GM23338 (cell line): Measurements from ENCODE around the gene SLC8A1. TPM values are rescaled to one million over a fixed set of nuclear protein-coding genes. Genes with fewer than 3 reads are reported as not detected.

ENCODE experiments used
- ATAC-seq: fragments of 200-7000 bp; cut with Tn5 transposase; 3 replicates; pipeline ENCODE4 v1.9.1; 2020
- DNase-seq: peaks from one replicate; pipeline ENCODE4 v3.0.0-alpha.2; 2015; ENCODE audit warnings: low spot score
- H2AFZ ChIP-seq: fragments of 200-600 bp; sonication (generic); 2 replicates; pipeline ENCODE4 v1.8.0; 2016; ENCODE audit warnings: antibody characterized with exemption, mild to moderate bottlenecking, moderate library complexity
- H3F3A ChIP-seq: fragments of 200-600 bp; sonication (generic); replicated peaks from 2 replicates; pipeline ENCODE4 v1.8.0; 2017; ENCODE audit warnings: antibody characterized with exemption, mixed run types, low read depth
- H3K27ac ChIP-seq: fragments of 200-600 bp; sonication (generic); 2 replicates; pipeline ENCODE4 v1.6.1; 2016; ENCODE audit warnings: low read depth
- H3K27me3 ChIP-seq: fragments of 200-600 bp; sonication (generic); 2 replicates; pipeline ENCODE4 v1.8.0; 2016; ENCODE audit warnings: mild to moderate bottlenecking, mixed run types, moderate library complexity; ENCODE audit not compliant: insufficient read depth
- H3K36me3 ChIP-seq: fragments of 200-600 bp; sonication (generic); 2 replicates; pipeline ENCODE4 v1.8.0; 2016; ENCODE audit warnings: mild to moderate bottlenecking; ENCODE audit not compliant: insufficient read depth
- H3K4me1 ChIP-seq: fragments of 200-600 bp; sonication (generic); 2 replicates; pipeline ENCODE4 v1.8.0; 2016; ENCODE audit warnings: mild to moderate bottlenecking, moderate library complexity; ENCODE audit not compliant: insufficient read depth
- H3K4me2 ChIP-seq: fragments of 200-600 bp; sonication (generic); 2 replicates; pipeline ENCODE4 v1.7.1; 2017; ENCODE audit warnings: mixed run types
- H3K4me3 ChIP-seq: fragments of 200-600 bp; sonication (generic); 2 replicates; pipeline ENCODE4 v1.6.1; 2016; ENCODE audit warnings: mixed run types
- H3K79me2 ChIP-seq: fragments of 200-600 bp; sonication (generic); replicated peaks from 2 replicates; pipeline ENCODE4 v1.8.0; 2017; ENCODE audit warnings: mild to moderate bottlenecking; ENCODE audit not compliant: insufficient read depth
- H3K9me2 ChIP-seq: fragments of 200-600 bp; sonication (generic); 2 replicates; pipeline ENCODE4 v1.8.0; 2017; ENCODE audit not compliant: insufficient read depth
- H4K20me1 ChIP-seq: fragments of 200-600 bp; sonication (generic); replicated peaks from 2 replicates; pipeline ENCODE4 v1.8.0; 2017; ENCODE audit warnings: mild to moderate bottlenecking; ENCODE audit not compliant: insufficient read depth
- H3K27ac Mint-ChIP-seq: 2 replicates; pipeline ENCODE4 v1.8.0; 2020; ENCODE audit warnings: inconsistent platforms, mild to moderate bottlenecking, moderate library complexity, mixed read lengths
- H3K27me3 Mint-ChIP-seq: 3 replicates; pipeline ENCODE4 v1.8.0; 2022; ENCODE audit warnings: low read depth, mild to moderate bottlenecking, moderate library complexity, mixed read lengths, inconsistent platforms; ENCODE audit not compliant: insufficient read depth, poor library complexity
- H3K36me3 Mint-ChIP-seq: 3 replicates; pipeline ENCODE4 v1.8.0; 2021; ENCODE audit warnings: low read depth, mild to moderate bottlenecking, inconsistent platforms, moderate library complexity, mixed read lengths
- H3K4me1 Mint-ChIP-seq: 3 replicates; pipeline ENCODE4 v1.8.0; 2020; ENCODE audit warnings: mild to moderate bottlenecking, inconsistent platforms, mixed read lengths
- H3K4me3 Mint-ChIP-seq: 3 replicates; pipeline ENCODE4 v1.8.0; 2021; ENCODE audit warnings: moderate library complexity, mild to moderate bottlenecking, inconsistent platforms, mixed read lengths
- H3K9me3 Mint-ChIP-seq: 3 replicates; pipeline ENCODE4 v1.8.0; 2020; ENCODE audit warnings: moderate library complexity, mild to moderate bottlenecking, inconsistent platforms, mixed read lengths
- EZH2 ChIP-seq: fragments of 200-600 bp; sonication (generic); IDR thresholded peaks from one replicate; pipeline ENCODE4 v1.8.0; 2017; ENCODE audit warnings: antibody characterized with exemption, mild to moderate bottlenecking, low read depth; ENCODE audit not compliant: unreplicated experiment
- EZH2phosphoT487 ChIP-seq: fragments of 200-600 bp; sonication (generic); IDR thresholded peaks from one replicate; pipeline ENCODE4 v1.8.1; 2018; ENCODE audit warnings: antibody characterized with exemption; ENCODE audit not compliant: unreplicated experiment
- JUNB ChIP-seq: IDR thresholded peaks from one replicate; pipeline ENCODE4 v1.6.1; 2016; ENCODE audit warnings: antibody characterized with exemption; ENCODE audit not compliant: unreplicated experiment
- NANOG ChIP-seq: IDR thresholded peaks from 2 replicates; pipeline ENCODE4 v1.6.1; 2016; ENCODE audit warnings: antibody characterized with exemption, borderline replicate concordance
- POLR2AphosphoS5 ChIP-seq: IDR thresholded peaks from 2 replicates; pipeline ENCODE4 v1.6.1; 2016; ENCODE audit warnings: antibody characterized with exemption, low read depth
- STAT1 ChIP-seq: IDR thresholded peaks from one replicate; pipeline ENCODE4 v1.6.1; 2016; ENCODE audit warnings: antibody characterized with exemption; ENCODE audit not compliant: unreplicated experiment
- ZNF114 ChIP-seq: fragments of 250-450 bp; sonication (Bioruptor Pico); IDR thresholded peaks from 2 replicates; pipeline ENCODE4 v1.5.0; 2020; ENCODE audit warnings: mild to moderate bottlenecking, moderate library complexity
- ZNF331 ChIP-seq: fragments of 250-450 bp; sonication (Bioruptor Pico); IDR thresholded peaks from 2 replicates; pipeline ENCODE4 v1.5.0; 2020; ENCODE audit warnings: low read depth, mild to moderate bottlenecking, moderate library complexity
- polyA plus RNA-seq: library from polyadenylated mRNA; unstranded; fragments of >200 nt; fragmentation: Nextera tagmentation; extraction: Ambion mirVana; gene quantifications from 2 replicates; pipeline ENCODE4 v1.2.1, GENCODE V29; 2016
- total RNA-seq: library from RNA; depleted of rRNA; stranded (reverse); fragments of >200 nt; shearing (Covaris generic); gene quantifications from 2 replicates; pipeline ENCODE4 v1.2.3, GENCODE V29; 2014
- TF ChIP-seq, protein P1 (sequence below), 2 experiments: fragments of 200-600 bp in 1 of 2; sonication (generic) in 1 of 2; conservative IDR thresholded peaks; 2 replicates each; pipeline versions ENCODE4 v1.5.1 to v1.6.1; 2016 to 2017; ENCODE audit warnings: antibody characterized with exemption in 2 of 2, low read depth in 2 of 2, mild to moderate bottlenecking in 2 of 2, moderate library complexity in 1 of 2
- TF ChIP-seq, protein P2 (sequence below): IDR thresholded peaks from one replicate; pipeline ENCODE4 v1.6.1; 2018; ENCODE audit warnings: antibody characterized with exemption; ENCODE audit not compliant: unreplicated experiment
- TF ChIP-seq, protein P3 (sequence below): IDR thresholded peaks from 2 replicates; pipeline ENCODE4 v1.6.1; 2016; ENCODE audit warnings: antibody characterized with exemption
- TF ChIP-seq, protein P4 (sequence below): fragments of 250-450 bp; sonication (Bioruptor Pico); IDR thresholded peaks from 2 replicates; pipeline ENCODE4 v1.5.0; 2020; ENCODE audit warnings: mild to moderate bottlenecking, moderate library complexity

The SLC8A1 gene
- total and polyA plus RNA-seq, 2 experiments from 2014 or later = 2.5 to 3.3 TPM

DNA sequence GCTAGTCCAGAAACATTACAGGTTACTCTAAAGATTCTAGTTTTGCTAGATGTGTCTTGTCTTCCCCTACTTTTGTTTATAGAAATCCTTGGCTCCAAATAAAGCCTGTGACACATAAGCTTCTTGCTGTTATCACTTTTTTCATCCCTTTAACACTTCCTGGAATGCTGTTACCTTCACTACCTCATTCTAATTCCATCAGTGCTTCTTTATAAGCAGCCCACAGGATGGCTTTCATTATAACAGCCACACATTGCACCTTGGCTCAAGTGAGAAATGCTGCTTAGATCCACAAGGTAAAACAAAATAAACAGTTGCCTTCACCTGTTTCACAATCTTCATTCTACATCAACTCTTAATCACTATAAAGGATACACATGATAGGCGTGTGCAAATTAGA lies 221.7 kb downstream of the SLC8A1 start:
- Histone ChIP-seq H3K79me2 (no peaks in the 10 kb centered on the region), H3K4me3 (no peak overlapping the region), H3F3A (no peaks in the 10 kb centered on the region), H2AFZ (no peak overlapping the region), H3K9me2 (no peaks in the 10 kb centered on the region), H3K27ac (no peak overlapping the region), H3K27me3 (no peaks in the 10 kb centered on the region), H3K4me2 (no peak overlapping the region), H3K36me3 (no peaks in the 10 kb centered on the region), H3K4me1 (peaks cover 12% of the 10 kb centered on the region; the same call in 1 of the 2 replicates), H4K20me1 (no peaks in the 10 kb centered on the region)
- Mint-ChIP-seq H3K27me3 (peaks cover 2% of the 10 kb centered on the region), H3K27ac (no peak overlapping the region), H3K36me3 (no peaks in the 10 kb centered on the region), H3K4me1 (peaks cover 13% of the 10 kb centered on the region; the same call in 2 of the 3 replicates), H3K4me3 (no peak overlapping the region), H3K9me3 (no peaks in the 10 kb centered on the region; the same call in 2 of the 3 replicates)
- no peak for DNase-seq
- ATAC-seq = no peak
- TF ChIP-seq EZH2phosphoT487 (no peak), POLR2AphosphoS5 (no peak), JUNB (no peak), EZH2 (no peak), STAT1 (no peak), ZNF331 (no peak), ZNF114 (CRISPR knock-in tag) (no peak), NANOG (no peak)
- TF ChIP-seq, protein P1, sequence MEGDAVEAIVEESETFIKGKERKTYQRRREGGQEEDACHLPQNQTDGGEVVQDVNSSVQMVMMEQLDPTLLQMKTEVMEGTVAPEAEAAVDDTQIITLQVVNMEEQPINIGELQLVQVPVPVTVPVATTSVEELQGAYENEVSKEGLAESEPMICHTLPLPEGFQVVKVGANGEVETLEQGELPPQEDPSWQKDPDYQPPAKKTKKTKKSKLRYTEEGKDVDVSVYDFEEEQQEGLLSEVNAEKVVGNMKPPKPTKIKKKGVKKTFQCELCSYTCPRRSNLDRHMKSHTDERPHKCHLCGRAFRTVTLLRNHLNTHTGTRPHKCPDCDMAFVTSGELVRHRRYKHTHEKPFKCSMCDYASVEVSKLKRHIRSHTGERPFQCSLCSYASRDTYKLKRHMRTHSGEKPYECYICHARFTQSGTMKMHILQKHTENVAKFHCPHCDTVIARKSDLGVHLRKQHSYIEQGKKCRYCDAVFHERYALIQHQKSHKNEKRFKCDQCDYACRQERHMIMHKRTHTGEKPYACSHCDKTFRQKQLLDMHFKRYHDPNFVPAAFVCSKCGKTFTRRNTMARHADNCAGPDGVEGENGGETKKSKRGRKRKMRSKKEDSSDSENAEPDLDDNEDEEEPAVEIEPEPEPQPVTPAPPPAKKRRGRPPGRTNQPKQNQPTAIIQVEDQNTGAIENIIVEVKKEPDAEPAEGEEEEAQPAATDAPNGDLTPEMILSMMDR (conservative IDR thresholded peaks at IDR 0.05; ENCODE audit: low read depth in 2 of 2) = no peak
- TF ChIP-seq, protein P2, sequence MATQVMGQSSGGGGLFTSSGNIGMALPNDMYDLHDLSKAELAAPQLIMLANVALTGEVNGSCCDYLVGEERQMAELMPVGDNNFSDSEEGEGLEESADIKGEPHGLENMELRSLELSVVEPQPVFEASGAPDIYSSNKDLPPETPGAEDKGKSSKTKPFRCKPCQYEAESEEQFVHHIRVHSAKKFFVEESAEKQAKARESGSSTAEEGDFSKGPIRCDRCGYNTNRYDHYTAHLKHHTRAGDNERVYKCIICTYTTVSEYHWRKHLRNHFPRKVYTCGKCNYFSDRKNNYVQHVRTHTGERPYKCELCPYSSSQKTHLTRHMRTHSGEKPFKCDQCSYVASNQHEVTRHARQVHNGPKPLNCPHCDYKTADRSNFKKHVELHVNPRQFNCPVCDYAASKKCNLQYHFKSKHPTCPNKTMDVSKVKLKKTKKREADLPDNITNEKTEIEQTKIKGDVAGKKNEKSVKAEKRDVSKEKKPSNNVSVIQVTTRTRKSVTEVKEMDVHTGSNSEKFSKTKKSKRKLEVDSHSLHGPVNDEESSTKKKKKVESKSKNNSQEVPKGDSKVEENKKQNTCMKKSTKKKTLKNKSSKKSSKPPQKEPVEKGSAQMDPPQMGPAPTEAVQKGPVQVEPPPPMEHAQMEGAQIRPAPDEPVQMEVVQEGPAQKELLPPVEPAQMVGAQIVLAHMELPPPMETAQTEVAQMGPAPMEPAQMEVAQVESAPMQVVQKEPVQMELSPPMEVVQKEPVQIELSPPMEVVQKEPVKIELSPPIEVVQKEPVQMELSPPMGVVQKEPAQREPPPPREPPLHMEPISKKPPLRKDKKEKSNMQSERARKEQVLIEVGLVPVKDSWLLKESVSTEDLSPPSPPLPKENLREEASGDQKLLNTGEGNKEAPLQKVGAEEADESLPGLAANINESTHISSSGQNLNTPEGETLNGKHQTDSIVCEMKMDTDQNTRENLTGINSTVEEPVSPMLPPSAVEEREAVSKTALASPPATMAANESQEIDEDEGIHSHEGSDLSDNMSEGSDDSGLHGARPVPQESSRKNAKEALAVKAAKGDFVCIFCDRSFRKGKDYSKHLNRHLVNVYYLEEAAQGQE = no peak
- TF ChIP-seq, protein P3, sequence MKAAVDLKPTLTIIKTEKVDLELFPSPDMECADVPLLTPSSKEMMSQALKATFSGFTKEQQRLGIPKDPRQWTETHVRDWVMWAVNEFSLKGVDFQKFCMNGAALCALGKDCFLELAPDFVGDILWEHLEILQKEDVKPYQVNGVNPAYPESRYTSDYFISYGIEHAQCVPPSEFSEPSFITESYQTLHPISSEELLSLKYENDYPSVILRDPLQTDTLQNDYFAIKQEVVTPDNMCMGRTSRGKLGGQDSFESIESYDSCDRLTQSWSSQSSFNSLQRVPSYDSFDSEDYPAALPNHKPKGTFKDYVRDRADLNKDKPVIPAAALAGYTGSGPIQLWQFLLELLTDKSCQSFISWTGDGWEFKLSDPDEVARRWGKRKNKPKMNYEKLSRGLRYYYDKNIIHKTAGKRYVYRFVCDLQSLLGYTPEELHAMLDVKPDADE = no peak
- TF ChIP-seq, protein P4, sequence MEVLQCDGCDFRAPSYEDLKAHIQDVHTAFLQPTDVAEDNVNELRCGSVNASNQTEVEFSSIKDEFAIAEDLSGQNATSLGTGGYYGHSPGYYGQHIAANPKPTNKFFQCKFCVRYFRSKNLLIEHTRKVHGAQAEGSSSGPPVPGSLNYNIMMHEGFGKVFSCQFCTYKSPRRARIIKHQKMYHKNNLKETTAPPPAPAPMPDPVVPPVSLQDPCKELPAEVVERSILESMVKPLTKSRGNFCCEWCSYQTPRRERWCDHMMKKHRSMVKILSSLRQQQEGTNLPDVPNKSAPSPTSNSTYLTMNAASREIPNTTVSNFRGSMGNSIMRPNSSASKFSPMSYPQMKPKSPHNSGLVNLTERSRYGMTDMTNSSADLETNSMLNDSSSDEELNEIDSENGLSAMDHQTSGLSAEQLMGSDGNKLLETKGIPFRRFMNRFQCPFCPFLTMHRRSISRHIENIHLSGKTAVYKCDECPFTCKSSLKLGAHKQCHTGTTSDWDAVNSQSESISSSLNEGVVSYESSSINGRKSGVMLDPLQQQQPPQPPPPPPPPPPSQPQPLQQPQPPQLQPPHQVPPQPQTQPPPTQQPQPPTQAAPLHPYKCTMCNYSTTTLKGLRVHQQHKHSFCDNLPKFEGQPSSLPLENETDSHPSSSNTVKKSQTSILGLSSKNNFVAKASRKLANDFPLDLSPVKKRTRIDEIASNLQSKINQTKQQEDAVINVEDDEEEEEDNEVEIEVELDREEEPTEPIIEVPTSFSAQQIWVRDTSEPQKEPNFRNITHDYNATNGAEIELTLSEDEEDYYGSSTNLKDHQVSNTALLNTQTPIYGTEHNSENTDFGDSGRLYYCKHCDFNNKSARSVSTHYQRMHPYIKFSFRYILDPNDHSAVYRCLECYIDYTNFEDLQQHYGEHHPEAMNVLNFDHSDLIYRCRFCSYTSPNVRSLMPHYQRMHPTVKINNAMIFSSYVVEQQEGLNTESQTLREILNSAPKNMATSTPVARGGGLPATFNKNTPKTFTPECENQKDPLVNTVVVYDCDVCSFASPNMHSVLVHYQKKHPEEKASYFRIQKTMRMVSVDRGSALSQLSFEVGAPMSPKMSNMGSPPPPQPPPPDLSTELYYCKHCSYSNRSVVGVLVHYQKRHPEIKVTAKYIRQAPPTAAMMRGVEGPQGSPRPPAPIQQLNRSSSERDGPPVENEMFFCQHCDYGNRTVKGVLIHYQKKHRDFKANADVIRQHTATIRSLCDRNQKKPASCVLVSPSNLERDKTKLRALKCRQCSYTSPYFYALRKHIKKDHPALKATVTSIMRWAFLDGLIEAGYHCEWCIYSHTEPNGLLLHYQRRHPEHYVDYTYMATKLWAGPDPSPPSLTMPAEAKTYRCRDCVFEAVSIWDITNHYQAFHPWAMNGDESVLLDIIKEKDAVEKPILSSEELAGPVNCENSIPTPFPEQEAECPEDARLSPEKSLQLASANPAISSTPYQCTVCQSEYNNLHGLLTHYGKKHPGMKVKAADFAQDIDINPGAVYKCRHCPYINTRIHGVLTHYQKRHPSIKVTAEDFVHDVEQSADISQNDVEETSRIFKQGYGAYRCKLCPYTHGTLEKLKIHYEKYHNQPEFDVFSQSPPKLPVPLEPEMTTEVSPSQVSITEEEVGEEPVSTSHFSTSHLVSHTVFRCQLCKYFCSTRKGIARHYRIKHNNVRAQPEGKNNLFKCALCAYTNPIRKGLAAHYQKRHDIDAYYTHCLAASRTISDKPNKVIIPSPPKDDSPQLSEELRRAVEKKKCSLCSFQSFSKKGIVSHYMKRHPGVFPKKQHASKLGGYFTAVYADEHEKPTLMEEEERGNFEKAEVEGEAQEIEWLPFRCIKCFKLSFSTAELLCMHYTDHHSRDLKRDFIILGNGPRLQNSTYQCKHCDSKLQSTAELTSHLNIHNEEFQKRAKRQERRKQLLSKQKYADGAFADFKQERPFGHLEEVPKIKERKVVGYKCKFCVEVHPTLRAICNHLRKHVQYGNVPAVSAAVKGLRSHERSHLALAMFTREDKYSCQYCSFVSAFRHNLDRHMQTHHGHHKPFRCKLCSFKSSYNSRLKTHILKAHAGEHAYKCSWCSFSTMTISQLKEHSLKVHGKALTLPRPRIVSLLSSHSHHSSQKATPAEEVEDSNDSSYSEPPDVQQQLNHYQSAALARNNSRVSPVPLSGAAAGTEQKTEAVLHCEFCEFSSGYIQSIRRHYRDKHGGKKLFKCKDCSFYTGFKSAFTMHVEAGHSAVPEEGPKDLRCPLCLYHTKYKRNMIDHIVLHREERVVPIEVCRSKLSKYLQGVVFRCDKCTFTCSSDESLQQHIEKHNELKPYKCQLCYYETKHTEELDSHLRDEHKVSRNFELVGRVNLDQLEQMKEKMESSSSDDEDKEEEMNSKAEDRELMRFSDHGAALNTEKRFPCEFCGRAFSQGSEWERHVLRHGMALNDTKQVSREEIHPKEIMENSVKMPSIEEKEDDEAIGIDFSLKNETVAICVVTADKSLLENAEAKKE = no peak
